Progenitor cell of endocrine pancreas (in vitro differentiated cells): ENCODE results near the gene CYP26B1. TPM values are rescaled to one million over a fixed set of nuclear protein-coding genes. Genes with fewer than 3 reads are reported as not detected.

Experiments
- DNase-seq: peaks from one replicate; pipeline ENCODE4 v3.0.0; 2021; ENCODE audit warnings: low spot score; ENCODE audit not compliant: unreplicated experiment
- H3K27ac Mint-ChIP-seq: 2 replicates; pipeline ENCODE4 v1.8.0; 2021; ENCODE audit warnings: mild to moderate bottlenecking, moderate library complexity, mixed read lengths
- H3K27me3 Mint-ChIP-seq: 2 replicates; pipeline ENCODE4 v1.8.0; 2021; ENCODE audit warnings: mixed read lengths
- H3K36me3 Mint-ChIP-seq: 2 replicates; pipeline ENCODE4 v1.8.0; 2022; ENCODE audit warnings: mixed read lengths; ENCODE audit not compliant: insufficient read depth
- H3K4me1 Mint-ChIP-seq: 2 replicates; pipeline ENCODE4 v1.8.0; 2021; ENCODE audit warnings: low read depth, mixed read lengths
- H3K4me3 Mint-ChIP-seq: 2 replicates; pipeline ENCODE4 v1.8.0; 2021; ENCODE audit warnings: low read depth, mild to moderate bottlenecking, moderate library complexity, mixed read lengths
- H3K9me3 Mint-ChIP-seq: 2 replicates; pipeline ENCODE4 v1.8.0; 2021; ENCODE audit warnings: low read depth, mixed read lengths
- total RNA-seq: library from RNA; stranded (reverse); gene quantifications from 2 replicates; pipeline ENCODE4 v1.2.1, GENCODE V29; 2021
- TF ChIP-seq, protein P1 (sequence below): fragments of 200-600 bp; sonication (generic); IDR thresholded peaks from one replicate; pipeline ENCODE4 v1.5.0; 2021; ENCODE audit warnings: antibody characterized with exemption, mild to moderate bottlenecking; ENCODE audit not compliant: unreplicated experiment

Gene CYP26B1
- total RNA-seq, 1 donor from 2014 or later = 31.5 TPM

GRCh38 chr2:72144632-72145288, 2.9 kb downstream of the CYP26B1 start:
- no peaks in the 10 kb centered on the region for H3K9me3 Mint-ChIP-seq
- peaks cover 2% of the 10 kb centered on the region for H3K36me3 Mint-ChIP-seq
- TF ChIP-seq, protein P1, sequence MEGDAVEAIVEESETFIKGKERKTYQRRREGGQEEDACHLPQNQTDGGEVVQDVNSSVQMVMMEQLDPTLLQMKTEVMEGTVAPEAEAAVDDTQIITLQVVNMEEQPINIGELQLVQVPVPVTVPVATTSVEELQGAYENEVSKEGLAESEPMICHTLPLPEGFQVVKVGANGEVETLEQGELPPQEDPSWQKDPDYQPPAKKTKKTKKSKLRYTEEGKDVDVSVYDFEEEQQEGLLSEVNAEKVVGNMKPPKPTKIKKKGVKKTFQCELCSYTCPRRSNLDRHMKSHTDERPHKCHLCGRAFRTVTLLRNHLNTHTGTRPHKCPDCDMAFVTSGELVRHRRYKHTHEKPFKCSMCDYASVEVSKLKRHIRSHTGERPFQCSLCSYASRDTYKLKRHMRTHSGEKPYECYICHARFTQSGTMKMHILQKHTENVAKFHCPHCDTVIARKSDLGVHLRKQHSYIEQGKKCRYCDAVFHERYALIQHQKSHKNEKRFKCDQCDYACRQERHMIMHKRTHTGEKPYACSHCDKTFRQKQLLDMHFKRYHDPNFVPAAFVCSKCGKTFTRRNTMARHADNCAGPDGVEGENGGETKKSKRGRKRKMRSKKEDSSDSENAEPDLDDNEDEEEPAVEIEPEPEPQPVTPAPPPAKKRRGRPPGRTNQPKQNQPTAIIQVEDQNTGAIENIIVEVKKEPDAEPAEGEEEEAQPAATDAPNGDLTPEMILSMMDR = no peak
- H3K27me3 Mint-ChIP-seq = peaks cover 42% of the 10 kb centered on the region
- DNase-seq = no peak
- H3K27ac Mint-ChIP-seq = peak overlapping the region; percentile 41
- peaks cover 26% of the 10 kb centered on the region for H3K4me1 Mint-ChIP-seq
- peak overlapping the region; percentile 79 for H3K4me3 Mint-ChIP-seq

DNA sequence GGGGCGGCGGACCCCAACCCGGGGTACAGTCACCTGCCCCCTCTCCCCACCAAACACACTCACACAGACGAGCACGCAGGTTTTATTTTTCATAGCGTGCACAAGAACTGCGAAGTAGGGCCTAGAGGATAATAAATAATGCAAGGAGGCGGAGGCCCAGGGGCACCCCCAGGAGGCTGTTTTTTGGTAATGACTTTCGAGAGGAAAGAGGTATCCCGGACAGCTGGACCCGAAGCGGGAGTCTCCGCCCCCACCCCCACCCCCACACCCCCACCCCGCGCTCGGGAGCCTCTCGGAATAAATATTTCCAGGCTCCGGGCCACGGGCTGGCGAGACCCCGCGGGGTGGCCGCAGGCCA, 3.4 kb downstream of the CYP26B1 start:
- no peak overlapping the region for H3K27ac Mint-ChIP-seq
- H3K9me3 Mint-ChIP-seq = no peaks in the 10 kb centered on the region
- H3K36me3 Mint-ChIP-seq = peaks cover 2% of the 10 kb centered on the region
- DNase-seq = no peak
- H3K4me1 Mint-ChIP-seq = peaks cover 23% of the 10 kb centered on the region
- H3K27me3 Mint-ChIP-seq = peaks cover 37% of the 10 kb centered on the region
- TF ChIP-seq, protein P1 = no peak
- H3K4me3 Mint-ChIP-seq = peak overlapping the region; percentile 79

GRCh38 chr2:72143441-72144273, 4.0 kb downstream of the CYP26B1 start:
- H3K36me3 Mint-ChIP-seq = peaks cover 2% of the 10 kb centered on the region
- H3K4me1 Mint-ChIP-seq = peaks cover 21% of the 10 kb centered on the region
- H3K4me3 Mint-ChIP-seq = peak overlapping the region; percentile 79
- H3K27ac Mint-ChIP-seq = peak overlapping the region; percentile 73
- TF ChIP-seq, protein P1 = no peak
- H3K27me3 Mint-ChIP-seq = peaks cover 32% of the 10 kb centered on the region
- no peaks in the 10 kb centered on the region for H3K9me3 Mint-ChIP-seq
- DNase-seq = no peak

GRCh38 chr2:72142570-72143440, 4.9 kb downstream of the CYP26B1 start:
- peaks cover 17% of the 10 kb centered on the region for H3K4me1 Mint-ChIP-seq
- H3K9me3 Mint-ChIP-seq = no peaks in the 10 kb centered on the region
- H3K27me3 Mint-ChIP-seq = peaks cover 28% of the 10 kb centered on the region
- no peak for DNase-seq
- H3K27ac Mint-ChIP-seq = no peak overlapping the region
- peaks cover 2% of the 10 kb centered on the region for H3K36me3 Mint-ChIP-seq
- TF ChIP-seq, protein P1 = no peak
- peak overlapping the region; percentile 7 for H3K4me3 Mint-ChIP-seq
